ENCODE measurements around the gene FILIP1.

Gene FILIP1

DNA sequence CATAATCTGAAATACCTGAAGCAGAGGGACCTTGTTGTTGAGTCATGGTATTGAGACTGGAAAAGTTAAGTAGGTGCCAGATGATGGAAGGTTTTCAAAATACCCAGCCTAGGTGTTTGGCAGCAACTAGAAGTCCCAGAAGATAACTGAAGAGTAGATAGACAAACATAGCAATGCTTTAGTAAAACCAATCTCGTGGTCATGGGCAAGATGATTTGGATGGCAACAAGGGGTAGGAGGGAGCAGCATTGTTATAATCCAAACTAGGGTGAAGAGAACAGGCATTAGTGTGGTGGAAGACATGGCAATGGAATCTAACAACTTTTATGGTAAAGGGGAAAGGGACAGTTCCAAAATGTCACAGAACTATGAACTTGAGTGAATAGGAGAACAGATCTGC lies 2.3 kb downstream of the FILIP1 start:
- DNase-seq = no peak

DNA sequence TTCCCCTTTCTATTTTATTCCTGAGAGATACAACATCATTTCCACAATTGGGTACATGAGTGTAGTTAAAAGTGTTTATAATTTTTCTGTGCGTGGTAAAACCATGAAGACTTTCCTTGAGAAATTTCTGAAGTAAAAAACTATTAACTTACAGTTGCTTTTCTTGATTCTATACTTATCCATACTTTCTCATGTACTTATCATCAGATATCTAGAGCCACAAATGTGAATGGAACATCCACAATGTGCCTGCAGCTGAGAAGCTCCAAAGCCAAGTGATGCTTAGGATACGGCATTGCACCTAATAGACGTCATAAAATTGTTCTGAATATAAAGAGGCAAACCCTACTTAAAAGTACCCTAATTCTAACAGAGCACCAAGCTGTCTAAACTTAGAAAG lies 2.9 kb downstream of the FILIP1 start:
- no peak for DNase-seq

DNA sequence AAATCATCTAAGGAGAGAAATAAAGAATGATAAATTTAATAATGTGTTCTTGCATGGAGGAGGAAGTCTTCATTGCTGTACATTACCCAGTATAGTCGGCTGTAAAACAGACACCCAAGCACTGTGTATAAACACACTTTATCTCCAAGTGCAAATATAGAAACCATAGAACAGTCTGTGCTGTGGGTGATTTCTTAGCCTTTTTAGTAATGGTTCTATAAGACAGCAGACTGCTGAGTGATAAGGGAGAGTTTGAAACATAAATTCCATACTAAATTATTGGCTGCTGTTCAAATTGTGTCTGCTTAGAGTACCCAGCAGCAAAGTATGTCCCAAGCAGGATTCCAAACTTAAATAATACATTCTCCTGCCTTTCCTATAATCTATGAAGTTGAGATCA lies 4.6 kb downstream of the FILIP1 start:
- DNase-seq = no peak

DNA sequence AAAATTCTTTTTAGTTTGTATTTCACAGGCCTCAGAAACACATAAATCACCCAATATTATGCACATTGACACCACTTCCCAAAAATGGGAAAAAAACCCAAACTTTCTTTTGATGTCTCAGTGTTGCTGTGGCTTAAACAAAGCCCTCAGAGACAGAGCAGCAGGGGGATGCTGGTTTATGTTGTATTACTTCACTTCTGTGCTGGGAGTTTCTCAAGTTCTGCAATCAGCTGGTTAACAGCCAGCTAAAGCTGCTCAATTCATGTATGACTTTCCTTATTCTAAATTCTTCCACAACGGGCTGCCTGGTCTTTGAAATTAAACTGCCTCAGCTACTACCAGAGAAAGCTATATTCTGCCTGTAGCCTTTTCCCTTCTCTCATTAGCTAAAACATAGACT lies 5.6 kb downstream of the FILIP1 start:
- no peak for DNase-seq

DNA sequence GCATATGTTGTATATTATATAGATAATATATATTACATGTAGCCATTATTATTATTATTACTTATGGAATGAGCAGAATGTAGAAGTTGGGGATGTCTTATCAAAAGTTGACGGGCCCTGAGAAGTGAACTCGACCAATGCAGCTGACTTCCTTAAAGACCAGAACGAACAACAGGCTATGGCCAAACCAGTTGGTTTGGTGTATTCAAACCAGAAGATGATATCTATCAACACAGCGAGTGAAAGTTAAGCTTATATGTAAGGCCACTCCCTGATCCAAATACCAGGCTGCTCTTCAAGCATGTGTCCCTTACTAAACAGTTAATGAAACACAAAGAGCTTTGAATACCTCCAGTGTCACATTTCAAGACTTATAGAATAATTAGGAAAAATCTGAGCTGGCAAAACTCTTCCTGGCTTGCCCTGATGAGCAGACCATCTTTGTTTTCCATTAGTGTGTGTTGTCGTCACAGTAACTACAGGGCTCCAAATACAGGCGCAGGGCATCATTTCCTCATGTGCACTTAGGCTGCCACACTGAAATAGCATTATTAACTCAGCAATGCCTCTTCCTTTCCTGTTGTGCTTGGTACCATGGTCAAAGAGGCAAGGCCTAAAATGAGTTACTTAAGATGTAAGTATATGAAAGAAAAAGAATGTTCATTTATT lies 6.6 kb downstream of the FILIP1 start:
- DNase-seq = no peak

DNA sequence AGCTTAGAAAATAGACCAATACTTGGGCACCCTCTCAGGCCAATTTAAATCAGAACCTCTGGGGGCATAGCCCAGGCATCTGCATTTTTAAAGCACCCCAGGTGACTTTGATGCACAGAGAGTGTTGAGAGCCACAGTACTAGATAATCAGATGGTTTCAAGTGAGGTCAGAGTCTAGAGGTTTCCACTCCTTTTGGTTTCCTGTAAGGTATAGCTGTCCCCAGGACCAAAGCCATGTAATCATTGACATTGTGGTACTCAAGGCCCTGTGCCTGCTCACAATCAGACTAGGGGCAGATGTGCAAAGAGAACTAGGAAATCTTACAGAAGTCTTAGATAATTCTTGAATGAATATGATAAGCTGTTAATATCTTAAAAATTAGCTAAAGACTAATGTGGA lies 9.1 kb downstream of the FILIP1 start:
- no peak for DNase-seq

DNA sequence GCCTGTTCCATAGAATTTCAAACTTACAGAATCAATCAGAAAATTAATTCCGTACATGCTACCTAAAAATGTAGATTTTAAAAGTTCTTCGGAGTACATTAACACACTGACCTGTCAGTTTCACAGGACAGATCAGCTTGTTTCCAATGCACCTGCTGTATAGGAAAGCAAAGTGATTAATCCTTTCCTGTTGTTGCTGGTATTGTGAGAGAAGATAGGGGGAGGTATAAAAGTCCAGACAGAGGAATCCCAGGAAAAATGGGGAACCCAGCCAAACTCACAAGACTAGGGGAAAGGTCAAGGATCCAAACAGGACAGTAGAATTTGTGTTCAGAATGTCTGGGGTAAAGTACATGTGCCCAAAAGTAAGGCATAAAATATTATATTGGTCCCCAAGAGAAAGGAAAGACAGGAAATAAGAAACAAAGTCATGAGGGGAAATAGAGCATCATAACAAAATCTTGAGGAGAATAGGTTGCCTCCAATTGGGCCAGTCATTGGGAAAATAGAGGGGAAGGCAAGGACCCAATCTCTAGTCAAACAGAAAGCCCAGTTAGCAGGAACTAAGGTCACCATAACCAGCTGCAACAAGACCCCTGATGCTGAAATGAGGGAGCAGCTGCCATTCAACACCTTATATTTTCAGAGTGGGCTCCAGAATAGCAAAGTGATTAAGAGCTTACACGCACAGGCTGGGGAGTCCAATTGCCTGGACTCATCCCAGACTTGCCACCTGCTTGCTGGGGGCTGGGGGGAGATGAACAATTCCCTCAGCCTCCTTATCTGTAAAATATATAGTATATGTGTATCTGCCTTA lies 10.3 kb downstream of the FILIP1 start:
- no peak for DNase-seq

DNA sequence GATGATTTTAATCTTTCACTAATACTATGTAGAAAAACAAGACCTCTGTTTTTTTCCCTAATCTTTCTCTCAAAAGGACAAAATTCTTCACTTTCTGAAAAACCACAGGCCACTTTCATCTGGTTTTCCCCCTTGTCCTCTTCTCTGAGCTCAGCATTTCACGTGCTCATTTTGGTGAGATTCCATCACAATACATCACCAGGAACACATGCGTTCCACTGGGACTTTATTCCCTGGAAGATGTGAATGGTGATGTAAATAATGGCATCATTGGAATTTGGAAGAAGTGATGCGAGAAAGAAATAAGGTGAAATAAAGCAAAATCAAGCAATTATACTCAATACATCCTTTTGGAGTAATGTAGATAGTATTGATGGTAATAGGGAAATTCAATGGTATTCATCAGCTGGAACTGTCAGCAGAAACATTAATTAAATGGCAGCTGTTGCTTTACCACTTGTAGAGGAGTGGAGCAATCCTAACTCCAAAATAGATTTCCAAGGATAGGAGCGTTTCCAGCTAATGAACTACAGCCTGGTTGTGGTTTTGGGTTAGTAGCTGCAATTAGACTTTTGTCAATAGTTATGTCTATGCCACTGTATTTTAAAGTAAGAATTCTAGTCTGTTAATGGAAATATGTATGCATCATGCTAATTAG lies 11.5 kb downstream of the FILIP1 start:
- no peak for DNase-seq

DNA sequence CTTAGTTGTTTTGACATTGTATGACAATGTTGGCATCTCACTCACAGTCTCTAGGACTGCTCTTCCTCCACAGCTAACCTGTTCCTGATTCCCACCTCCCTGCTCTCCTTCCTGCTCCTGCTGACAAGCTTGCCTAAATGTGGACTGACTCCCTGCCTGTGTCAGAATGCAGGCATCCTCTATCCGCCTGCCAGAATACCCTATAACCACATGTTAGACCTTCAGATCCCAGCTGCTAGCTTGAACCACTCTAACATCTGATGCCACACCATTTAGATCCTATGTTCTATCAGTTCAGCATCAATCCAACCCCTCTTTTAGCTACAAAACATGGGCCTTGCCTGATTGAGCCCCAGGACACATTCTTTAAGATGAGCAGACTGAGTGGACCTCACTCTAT lies 12.2 kb downstream of the FILIP1 start:
- DNase-seq = no peak

DNA sequence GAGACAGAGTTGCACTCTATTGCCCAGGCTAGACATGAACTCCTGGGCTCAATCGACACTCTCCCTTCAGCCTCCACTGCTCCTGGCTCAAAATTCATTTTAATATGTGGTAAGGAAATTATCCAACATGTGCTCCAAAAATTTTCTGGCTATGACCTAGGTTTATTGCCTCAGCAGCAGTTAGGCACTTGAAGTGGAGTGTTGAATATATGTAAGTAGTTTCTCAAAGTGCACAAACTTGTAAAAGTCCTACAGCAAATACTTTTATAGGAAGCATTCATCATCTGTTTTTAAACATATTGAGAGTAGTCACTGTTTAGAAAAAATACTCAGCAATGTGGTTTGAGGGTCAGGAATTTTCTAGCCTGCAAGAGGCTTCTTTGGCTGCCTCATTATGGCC lies 13.2 kb downstream of the FILIP1 start:
- no peak for DNase-seq

DNA sequence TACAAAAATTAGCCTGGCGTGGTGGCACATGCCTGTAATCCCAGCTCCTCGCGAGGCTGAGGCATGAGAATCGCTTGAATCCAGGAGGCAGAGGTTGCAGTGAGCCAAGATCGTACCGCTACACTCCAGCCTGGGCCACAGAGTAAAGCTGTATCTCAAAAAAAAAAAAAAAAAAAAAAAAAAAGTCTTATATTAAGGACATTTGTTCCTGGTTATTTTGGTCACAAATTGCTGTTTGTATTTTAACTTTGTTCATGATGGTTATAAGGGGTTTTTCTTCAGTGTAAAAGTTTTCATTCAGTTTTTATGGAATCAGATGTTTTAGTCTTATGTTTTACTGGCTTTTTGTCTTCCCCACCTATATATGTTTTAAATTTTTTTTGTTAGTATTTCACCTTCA lies 13.9 kb downstream of the FILIP1 start:
- DNase-seq = no peak

DNA sequence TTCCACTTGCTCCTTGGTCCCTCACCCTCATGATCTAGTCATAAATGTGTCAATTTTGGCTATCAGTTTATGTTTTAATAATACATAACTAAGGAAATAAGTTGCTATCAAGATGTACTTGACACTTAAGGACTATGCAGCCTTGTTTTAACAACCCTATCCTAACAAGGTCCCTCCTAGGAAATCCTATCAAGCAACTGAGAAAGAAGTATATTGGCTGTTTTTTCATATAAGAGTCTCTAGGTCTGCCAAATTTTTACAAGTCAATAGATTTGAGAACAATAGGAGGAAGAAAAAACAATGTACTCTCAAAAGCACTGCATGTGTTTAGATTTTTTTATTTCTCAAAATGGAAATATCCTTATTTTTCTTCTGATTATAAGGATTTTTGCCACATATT lies 14.7 kb downstream of the FILIP1 start:
- no peak for DNase-seq

DNA sequence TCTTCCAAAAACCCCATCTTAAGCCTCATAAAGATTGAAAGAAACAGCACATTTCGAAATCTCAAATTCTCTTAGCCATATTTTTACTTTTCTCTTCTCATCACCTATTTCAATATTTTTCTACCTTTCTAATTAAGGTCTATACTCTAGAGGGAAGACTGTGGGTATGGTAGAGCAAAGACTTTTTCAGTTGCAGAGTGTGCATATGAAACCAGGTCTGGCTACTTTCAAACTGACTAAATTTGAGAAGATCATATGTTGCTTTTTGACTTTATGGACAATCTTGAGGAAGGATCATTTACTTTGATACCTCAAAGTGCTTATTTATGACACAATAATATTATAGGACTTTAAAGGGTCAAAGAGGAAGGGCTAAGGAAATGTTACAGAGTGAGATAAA lies 20.7 kb downstream of the FILIP1 start:
- no peak for DNase-seq

DNA sequence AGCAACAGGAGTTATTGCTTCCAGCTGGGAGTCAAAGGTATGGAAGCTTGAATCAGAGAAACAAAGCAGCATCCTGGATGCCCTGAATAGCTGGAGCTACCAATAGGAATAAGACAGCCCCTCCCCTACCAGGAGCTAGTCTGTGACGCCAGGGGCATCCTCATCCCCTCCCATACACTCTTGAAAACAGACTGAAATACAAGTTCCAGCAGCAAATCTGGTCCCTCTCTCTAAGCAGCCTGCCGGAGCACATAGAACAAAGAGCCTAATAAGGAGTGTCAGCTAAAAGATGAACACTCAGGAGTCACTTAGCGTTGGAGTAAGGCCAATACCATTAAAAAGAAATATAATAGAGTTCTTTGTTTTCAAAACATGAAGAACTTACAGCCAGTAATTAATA lies 25.6 kb downstream of the FILIP1 start:
- no peak for DNase-seq

DNA sequence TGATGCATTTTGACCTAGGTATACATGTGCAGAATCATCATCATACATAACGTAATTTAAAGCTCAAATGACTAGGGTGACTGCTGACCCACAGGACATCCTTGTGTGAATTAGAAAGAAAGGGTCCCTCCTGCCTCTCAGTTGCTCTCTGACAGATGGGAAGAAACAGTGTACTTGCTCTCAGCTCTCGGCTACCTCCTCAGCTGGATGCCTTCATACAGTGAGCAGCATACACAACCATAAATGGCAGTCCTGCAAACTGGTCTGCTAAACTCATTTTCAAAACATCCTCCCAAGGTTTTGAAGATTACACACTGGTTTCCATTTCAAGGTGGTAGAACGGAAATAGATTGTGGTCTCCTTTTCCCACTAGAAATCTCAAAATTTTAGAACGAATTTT lies 26.3 kb downstream of the FILIP1 start:
- no peak for DNase-seq

DNA sequence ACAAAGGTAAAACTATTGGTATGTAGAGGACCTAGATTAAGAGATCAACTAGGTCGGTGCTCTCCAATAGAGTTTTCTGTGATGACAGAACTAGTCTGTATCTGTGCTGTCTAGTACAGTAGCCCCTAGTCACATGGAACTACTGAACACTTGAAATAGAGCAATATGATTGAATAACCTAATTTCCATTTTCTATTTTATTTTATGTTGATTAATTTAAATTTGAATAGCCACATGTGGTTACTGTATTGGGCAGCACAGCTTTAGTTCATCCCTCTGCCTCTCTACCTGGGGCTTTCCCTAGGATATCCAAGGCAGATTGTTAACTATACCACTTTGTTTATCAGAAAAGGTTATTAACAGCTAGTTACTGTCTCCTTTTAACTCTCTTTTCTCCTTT lies 27.0 kb downstream of the FILIP1 start:
- DNase-seq = no peak

DNA sequence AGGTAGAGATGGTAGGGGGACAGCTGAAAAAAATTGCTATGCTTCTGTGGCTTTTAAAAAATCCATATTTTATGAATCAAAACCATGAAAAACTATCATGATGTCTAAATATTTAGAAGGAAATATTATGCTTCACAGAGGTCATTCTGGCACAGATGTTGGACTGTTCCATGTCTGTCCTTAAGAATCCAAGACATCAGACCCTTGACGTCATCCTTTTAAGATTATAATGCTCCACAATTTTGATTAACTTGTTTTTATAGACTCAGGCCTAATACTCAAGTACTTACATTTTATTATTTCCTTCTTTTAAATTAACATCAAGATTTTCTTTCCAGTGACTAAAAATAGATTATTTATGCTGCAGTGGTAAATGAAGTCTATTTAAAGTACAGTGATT lies 29.7 kb downstream of the FILIP1 start:
- DNase-seq = no peak

DNA sequence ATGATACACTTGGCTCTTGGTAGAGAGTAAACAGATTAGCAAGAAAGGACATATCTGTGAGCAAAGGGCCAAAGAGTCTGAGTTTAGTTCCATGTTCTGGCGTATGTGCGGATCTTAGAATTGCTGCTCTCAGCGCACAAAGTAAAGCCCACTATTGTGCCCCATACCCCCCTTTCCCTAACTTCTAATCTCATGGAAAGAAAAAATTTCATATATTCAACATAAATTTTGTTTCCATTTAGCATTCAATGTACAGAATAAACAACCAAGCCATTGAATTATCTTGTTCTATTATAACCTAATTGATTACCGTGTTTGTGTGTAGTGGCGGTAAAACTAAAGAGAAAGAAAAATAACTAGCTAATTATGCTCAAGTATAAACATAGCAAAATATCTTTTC lies 30.5 kb downstream of the FILIP1 start:
- DNase-seq = no peak

DNA sequence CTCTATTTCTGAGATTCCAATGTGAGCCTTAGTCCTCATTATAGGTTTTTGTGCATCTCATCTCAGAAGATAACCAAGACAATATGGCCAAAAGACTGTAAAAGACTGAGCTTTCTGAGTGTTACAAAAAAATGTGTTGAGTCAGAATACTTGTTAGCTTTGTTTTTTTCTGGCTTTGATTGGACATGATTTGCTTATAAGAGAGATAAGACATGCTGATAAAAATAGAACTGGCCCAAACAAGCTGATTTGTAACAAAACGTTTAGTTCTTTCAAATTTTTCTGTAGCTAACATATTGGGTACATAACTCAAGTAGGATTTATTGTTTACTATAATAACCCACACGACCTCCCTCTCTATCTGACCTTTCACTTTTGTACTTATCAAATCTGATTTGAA lies 32.9 kb downstream of the FILIP1 start:
- no peak for DNase-seq

DNA sequence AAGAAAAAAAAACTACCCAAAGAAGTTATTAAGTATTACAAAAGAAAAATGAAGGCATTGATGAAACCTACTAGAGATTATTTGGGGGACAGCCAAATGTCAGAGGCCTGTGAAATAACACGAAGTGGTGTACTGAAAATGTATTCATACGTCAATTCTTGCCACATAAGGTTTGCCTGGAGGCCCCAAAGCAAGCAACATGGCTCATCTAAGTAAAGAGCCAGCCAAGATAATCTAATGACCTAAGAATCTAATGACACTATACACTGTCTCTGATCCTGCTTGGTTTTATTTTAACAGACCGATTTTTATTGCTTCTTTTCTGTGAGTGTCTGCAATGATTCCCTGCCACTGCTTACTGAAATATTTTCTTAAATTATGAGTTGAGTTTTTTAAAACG lies 34.7 kb downstream of the FILIP1 start:
- no peak for DNase-seq

DNA sequence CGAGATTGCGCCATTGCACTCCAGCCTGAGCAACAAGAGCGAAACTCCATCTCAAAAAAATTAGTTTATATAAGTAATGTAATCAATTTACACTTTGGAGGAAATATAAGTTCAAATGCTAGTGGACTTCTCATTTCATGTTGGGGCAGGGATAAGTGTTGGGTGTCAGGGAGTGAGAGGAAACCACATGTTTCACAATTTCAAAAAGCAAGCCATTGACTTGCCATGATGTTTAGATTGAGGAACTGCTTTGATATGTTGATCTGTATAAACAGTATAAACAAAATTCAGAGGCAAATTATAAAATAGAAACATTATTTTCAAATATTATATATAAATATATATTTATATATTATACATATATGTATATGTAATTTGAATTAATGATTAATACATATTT lies 42.7 kb downstream of the FILIP1 start:
- no peak for DNase-seq

DNA sequence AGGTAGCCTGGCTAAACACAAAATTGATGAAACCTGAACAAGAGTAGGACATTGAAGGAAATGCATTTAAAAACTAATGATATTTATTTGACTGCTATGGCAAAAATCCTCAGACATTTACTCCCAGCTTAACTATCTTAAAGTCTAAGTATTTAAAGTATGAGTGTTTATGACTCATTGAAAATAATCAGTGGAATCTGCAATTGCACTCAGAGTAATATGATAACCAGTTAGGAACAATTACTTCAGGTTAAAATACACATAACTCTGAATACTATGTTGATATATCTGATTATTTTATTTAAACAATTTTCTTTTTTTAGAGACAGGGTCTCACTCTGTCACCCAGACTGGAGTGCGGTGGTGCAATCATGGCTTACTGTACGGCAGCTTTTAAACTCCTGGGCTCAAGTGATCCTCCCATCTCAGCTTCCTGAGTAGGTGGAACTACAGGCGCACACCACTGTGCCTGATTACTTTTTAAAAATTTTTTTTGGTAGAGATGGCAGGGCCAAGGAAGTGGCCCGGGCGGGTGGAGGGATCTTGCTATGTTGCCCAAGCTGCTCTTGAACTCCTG lies 43.9 kb downstream of the FILIP1 start:
- DNase-seq = no peak

DNA sequence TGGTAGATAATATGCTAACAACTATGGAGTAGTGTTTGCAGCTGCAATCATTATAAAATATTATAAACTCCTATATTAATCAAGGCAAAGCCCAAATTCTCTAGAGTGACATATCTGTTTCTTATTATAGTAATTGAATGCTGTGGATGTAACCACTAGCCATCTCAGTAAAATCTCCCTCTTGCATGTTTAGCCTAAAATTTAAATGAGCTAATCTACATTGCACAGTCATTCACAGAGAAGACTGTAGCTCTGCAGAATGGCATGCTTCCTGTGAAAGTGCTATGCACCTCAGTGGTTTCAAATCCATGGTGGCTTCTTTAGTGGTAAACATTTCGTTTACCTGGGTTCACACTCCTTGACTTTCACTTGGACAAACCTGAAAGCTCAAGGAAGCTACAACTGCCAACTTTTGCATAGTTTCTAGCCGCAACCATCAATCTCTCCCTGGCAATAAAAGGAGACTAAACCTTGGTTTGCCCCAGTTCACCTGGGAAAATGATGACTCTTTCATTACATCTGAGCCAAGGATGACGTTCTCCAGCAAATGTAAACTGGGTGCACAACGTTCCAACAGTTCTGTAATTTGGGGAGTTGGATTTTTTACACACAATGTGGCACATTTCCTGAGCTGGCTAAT lies 47.2 kb downstream of the FILIP1 start:
- no peak for DNase-seq

All from NCI-H1930 (cell line).